ENCODE results near the gene PLEKHH1. TPM values are rescaled to one million over a fixed set of nuclear protein-coding genes. Genes with fewer than 3 reads are reported as not detected.

The PLEKHH1 gene
- total and polyA plus RNA-seq, 4 donors = 0.46 to 2.4 (median 0.89) TPM

DNA sequence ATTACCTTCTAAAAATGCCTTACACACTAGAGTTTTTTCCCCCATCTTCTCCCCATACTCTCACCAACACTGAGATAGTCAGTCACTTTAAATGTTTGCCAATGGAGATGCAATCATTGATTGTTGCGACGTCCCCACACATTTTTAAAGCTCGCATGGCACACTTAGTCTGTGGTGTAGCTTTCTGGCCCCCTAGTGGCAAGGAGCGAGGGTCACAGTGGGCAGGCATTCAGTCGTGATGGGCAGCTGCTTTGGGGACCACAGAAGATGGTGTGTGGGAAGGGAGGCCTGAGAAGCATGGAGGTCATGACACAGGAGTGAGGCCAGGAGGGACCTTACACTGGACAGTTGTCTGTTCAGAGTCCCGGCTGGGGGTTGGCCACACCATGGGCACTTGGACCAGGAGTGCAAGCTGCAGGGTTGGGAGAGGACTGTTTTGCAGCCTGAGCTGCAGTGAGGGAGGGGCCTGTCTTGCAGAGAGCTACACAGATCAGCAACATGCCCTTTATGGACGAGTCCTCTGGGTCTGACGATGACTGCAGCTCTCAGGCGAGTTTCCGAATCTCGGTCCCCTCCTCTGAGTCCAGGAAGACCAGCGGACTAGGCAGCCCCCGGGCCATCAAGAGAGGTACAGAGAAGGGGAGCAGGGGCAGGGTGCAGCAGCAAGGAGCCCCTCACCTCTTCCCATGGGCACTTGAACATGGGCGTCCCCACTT is 38.3 kb downstream of the PLEKHH1 start:
- TF ChIP-seq, protein P1, sequence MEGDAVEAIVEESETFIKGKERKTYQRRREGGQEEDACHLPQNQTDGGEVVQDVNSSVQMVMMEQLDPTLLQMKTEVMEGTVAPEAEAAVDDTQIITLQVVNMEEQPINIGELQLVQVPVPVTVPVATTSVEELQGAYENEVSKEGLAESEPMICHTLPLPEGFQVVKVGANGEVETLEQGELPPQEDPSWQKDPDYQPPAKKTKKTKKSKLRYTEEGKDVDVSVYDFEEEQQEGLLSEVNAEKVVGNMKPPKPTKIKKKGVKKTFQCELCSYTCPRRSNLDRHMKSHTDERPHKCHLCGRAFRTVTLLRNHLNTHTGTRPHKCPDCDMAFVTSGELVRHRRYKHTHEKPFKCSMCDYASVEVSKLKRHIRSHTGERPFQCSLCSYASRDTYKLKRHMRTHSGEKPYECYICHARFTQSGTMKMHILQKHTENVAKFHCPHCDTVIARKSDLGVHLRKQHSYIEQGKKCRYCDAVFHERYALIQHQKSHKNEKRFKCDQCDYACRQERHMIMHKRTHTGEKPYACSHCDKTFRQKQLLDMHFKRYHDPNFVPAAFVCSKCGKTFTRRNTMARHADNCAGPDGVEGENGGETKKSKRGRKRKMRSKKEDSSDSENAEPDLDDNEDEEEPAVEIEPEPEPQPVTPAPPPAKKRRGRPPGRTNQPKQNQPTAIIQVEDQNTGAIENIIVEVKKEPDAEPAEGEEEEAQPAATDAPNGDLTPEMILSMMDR (IDR thresholded peaks at IDR 0.05; ENCODE audit: low read depth, low read length, missing input control) = peak; percentile 79
- no peak for TF ChIP-seq EGR1 (IDR thresholded peaks at IDR 0.05; ENCODE audit: low read depth in 2 of 2)
- no peak for TF ChIP-seq FOXA1 (IDR thresholded peaks at IDR 0.05)
- TF ChIP-seq RAD21 (IDR thresholded peaks at IDR 0.05) = peak; percentile 89 to 93
- TF ChIP-seq, protein P2, sequence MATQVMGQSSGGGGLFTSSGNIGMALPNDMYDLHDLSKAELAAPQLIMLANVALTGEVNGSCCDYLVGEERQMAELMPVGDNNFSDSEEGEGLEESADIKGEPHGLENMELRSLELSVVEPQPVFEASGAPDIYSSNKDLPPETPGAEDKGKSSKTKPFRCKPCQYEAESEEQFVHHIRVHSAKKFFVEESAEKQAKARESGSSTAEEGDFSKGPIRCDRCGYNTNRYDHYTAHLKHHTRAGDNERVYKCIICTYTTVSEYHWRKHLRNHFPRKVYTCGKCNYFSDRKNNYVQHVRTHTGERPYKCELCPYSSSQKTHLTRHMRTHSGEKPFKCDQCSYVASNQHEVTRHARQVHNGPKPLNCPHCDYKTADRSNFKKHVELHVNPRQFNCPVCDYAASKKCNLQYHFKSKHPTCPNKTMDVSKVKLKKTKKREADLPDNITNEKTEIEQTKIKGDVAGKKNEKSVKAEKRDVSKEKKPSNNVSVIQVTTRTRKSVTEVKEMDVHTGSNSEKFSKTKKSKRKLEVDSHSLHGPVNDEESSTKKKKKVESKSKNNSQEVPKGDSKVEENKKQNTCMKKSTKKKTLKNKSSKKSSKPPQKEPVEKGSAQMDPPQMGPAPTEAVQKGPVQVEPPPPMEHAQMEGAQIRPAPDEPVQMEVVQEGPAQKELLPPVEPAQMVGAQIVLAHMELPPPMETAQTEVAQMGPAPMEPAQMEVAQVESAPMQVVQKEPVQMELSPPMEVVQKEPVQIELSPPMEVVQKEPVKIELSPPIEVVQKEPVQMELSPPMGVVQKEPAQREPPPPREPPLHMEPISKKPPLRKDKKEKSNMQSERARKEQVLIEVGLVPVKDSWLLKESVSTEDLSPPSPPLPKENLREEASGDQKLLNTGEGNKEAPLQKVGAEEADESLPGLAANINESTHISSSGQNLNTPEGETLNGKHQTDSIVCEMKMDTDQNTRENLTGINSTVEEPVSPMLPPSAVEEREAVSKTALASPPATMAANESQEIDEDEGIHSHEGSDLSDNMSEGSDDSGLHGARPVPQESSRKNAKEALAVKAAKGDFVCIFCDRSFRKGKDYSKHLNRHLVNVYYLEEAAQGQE (IDR thresholded peaks at IDR 0.05) = no peak
- TF ChIP-seq, protein P3, sequence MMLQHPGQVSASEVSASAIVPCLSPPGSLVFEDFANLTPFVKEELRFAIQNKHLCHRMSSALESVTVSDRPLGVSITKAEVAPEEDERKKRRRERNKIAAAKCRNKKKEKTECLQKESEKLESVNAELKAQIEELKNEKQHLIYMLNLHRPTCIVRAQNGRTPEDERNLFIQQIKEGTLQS (IDR thresholded peaks at IDR 0.05) = no peak
- peak; percentile 69 for DNase-seq (ENCODE audit: low spot score)
- H3K9ac ChIP-seq (ENCODE audit: low read depth in 1 of 2, low read length in 2 of 2) = no peak overlapping the region
- WGBS = 50% methylated on average over 14 of the region's 14 CpGs
- H3K9me3 ChIP-seq (ENCODE audit: control insufficient read depth in 4 of 4, low read length in 3 of 4) = no peaks in the 10 kb centered on the region
- no peaks in the 10 kb centered on the region for H3K36me3 ChIP-seq (ENCODE audit: control insufficient read depth in 4 of 4, insufficient read depth in 3 of 4, low read depth in 1 of 4, low read length in 3 of 4)
- H3K27me3 ChIP-seq (ENCODE audit: control insufficient read depth in 4 of 4, insufficient read depth in 4 of 4, low read length in 3 of 4) = no peaks in the 10 kb centered on the region
- H3K4me3 ChIP-seq (ENCODE audit: low read depth in 1 of 3, low read length in 3 of 3) = no peak overlapping the region
- no peak overlapping the region for H3K27ac ChIP-seq (ENCODE audit: low read depth in 1 of 2, low read length in 2 of 2)
- no peaks in the 10 kb centered on the region for H3K4me1 ChIP-seq (ENCODE audit: control insufficient read depth in 4 of 4, insufficient read depth in 4 of 4, low read length in 3 of 4)

DNA sequence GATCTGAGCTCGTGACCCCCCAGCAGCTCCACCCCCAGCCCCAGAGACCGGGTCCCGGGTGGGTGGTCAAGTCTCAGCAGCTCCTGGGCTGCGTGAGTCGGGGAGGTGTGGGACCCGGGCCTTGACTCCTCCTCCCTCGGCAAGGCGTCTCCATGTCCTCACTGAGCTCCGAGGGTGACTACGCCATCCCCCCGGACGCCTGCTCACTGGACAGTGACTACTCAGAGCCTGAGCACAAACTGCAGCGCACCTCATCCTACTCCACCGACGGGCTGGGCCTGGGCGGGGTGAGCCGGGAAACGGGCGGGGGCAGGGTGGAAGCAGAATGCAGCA is 38.9 kb downstream of the PLEKHH1 start:
- H3K9me3 ChIP-seq (ENCODE audit: control insufficient read depth in 4 of 4, low read length in 3 of 4) = no peaks in the 10 kb centered on the region
- H3K36me3 ChIP-seq (ENCODE audit: control insufficient read depth in 4 of 4, insufficient read depth in 3 of 4, low read depth in 1 of 4, low read length in 3 of 4) = no peaks in the 10 kb centered on the region
- DNase-seq (ENCODE audit: low spot score) = no peak
- TF ChIP-seq GABPA (IDR thresholded peaks at IDR 0.05 in 1 of 2, conservative IDR thresholded peaks at IDR 0.05 in 1 of 2) (no peak), NR2F2 (IDR thresholded peaks at IDR 0.05) (no peak), JUND (IDR thresholded peaks at IDR 0.05) (no peak), RXRA (IDR thresholded peaks at IDR 0.05) (no peak)
- H3K27me3 ChIP-seq (ENCODE audit: control insufficient read depth in 4 of 4, insufficient read depth in 4 of 4, low read length in 3 of 4) = no peaks in the 10 kb centered on the region
- WGBS = 89% methylated on average over 19 of the region's 19 CpGs
- H3K4me1 ChIP-seq (ENCODE audit: control insufficient read depth in 4 of 4, insufficient read depth in 4 of 4, low read length in 3 of 4) = peaks cover 0 to 2% (median 0%) of the 10 kb centered on the region in 4 donors
- no peak overlapping the region for H3K27ac ChIP-seq (ENCODE audit: low read depth in 1 of 2, low read length in 2 of 2)
- no peak overlapping the region for H3K4me3 ChIP-seq (ENCODE audit: low read depth in 1 of 3, low read length in 3 of 3)
- H3K9ac ChIP-seq (ENCODE audit: low read depth in 1 of 2, low read length in 2 of 2) = no peak overlapping the region

DNA sequence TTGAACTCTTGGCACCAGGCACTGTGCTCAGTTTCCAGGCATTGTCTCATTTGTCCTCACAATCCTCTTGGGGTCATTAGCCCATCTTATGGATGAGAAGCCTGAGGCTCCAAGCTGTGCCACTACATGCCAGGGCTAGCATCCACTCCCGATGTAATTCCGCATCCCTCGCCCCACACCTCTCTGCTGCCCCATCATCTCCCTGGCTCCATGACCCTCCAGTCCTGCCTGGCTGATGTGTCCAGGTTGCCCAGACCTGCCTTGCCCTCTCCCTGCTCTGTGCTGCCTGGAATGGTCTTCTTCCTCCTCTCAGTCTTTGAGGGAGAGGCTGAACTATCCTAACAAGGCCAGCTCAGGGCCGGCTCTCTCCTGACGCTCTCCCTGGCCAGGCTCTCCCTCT is 39.5 kb downstream of the PLEKHH1 start:
- no peaks in the 10 kb centered on the region for H3K9me3 ChIP-seq (ENCODE audit: control insufficient read depth in 4 of 4, low read length in 3 of 4)
- no peak overlapping the region for H3K9ac ChIP-seq (ENCODE audit: low read depth in 1 of 2, low read length in 2 of 2)
- H3K4me3 ChIP-seq (ENCODE audit: low read depth in 1 of 3, low read length in 3 of 3) = no peak overlapping the region
- H3K27ac ChIP-seq (ENCODE audit: low read depth in 1 of 2, low read length in 2 of 2) = no peak overlapping the region
- WGBS = 89% methylated on average over 5 of the region's 5 CpGs
- H3K27me3 ChIP-seq (ENCODE audit: control insufficient read depth in 4 of 4, insufficient read depth in 4 of 4, low read length in 3 of 4) = no peaks in the 10 kb centered on the region
- TF ChIP-seq EGR1 (IDR thresholded peaks at IDR 0.05; ENCODE audit: low read depth in 2 of 2) (no peak), SP1 (IDR thresholded peaks at IDR 0.05) (no peak), JUND (IDR thresholded peaks at IDR 0.05) (no peak), NR2F2 (IDR thresholded peaks at IDR 0.05) (no peak)
- TF ChIP-seq, protein P2 (IDR thresholded peaks at IDR 0.05) = no peak
- peaks cover 0 to 2% (median 0%) of the 10 kb centered on the region in 4 donors for H3K4me1 ChIP-seq (ENCODE audit: control insufficient read depth in 4 of 4, insufficient read depth in 4 of 4, low read length in 3 of 4)
- DNase-seq (ENCODE audit: low spot score) = no peak
- H3K36me3 ChIP-seq (ENCODE audit: control insufficient read depth in 4 of 4, insufficient read depth in 3 of 4, low read depth in 1 of 4, low read length in 3 of 4) = no peaks in the 10 kb centered on the region

All from liver (tissue), 9 donors.